Caco-2 (cell line): ENCODE results near the gene CHAC1. TPM values are rescaled to one million over a fixed set of nuclear protein-coding genes. Genes with fewer than 3 reads are reported as not detected.
A peak's percentile ranks its signal among the peaks of the same experiment; 100 is the strongest.

ENCODE experiments used
- BruUV-seq: library from RNA; stranded (reverse); fragments of 400-500 nt; replicated peaks from 2 replicates; lab custom pipeline; 2021; lab: Mats Ljungman, UMichigan
- CTCF ChIA-PET: fragments of 300-600 bp; sonication (Branson Sonifier 250); formaldehyde crosslinking; loops from one replicate; lab custom pipeline; 2022; ENCODE audit warnings: antibody characterized with exemption; lab: Charles Lee
- POLR2A ChIA-PET: fragments of 300-600 bp; sonication (Branson Sonifier 250); formaldehyde crosslinking; loops from one replicate; lab custom pipeline; 2022; ENCODE audit warnings: antibody characterized with exemption; lab: Charles Lee
- DNase-seq, 2 experiments: peaks; one replicate each; pipeline versions ENCODE4 v3.0.0 to v3.0.0-alpha.2; 2020 to 2022
- H3K27me3 ChIP-seq: replicated peaks from 2 replicates; pipeline ENCODE4 v1.6.0; 2011; ENCODE audit warnings: low read length; ENCODE audit not compliant: control insufficient read depth, insufficient read depth
- H3K36me3 ChIP-seq: 2 replicates; pipeline ENCODE4 v1.5.1; 2011; ENCODE audit warnings: low read length; ENCODE audit not compliant: control insufficient read depth, insufficient read depth
- H3K4me1 ChIP-seq: fragments of 250-450 bp; sonication (Bioruptor Pico); 2 replicates; pipeline ENCODE4 v1.5.1; 2020; ENCODE audit warnings: mild to moderate bottlenecking
- H3K4me3 ChIP-seq: 2 replicates; pipeline ENCODE4 v1.5.1; 2011; ENCODE audit warnings: low read depth, mild to moderate bottlenecking, control low read depth, low read length
- H3K9me3 ChIP-seq: fragments of 250-450 bp; sonication (Bioruptor Pico); 2 replicates; pipeline ENCODE4 v1.5.1; 2020; ENCODE audit warnings: mild to moderate bottlenecking, moderate library complexity
- H3K27ac Mint-ChIP-seq: one replicate; pipeline ENCODE4 v1.8.0; 2022; ENCODE audit warnings: mixed read lengths; ENCODE audit not compliant: unreplicated experiment
- H3K27me3 Mint-ChIP-seq: one replicate; pipeline ENCODE4 v1.8.0; 2022; ENCODE audit warnings: mixed read lengths; ENCODE audit not compliant: insufficient read depth, unreplicated experiment
- H3K36me3 Mint-ChIP-seq: one replicate; pipeline ENCODE4 v1.8.0; 2022; ENCODE audit warnings: mild to moderate bottlenecking, mixed read lengths; ENCODE audit not compliant: insufficient read depth, unreplicated experiment
- H3K4me1 Mint-ChIP-seq: one replicate; pipeline ENCODE4 v1.8.0; 2022; ENCODE audit warnings: low read depth, mixed read lengths; ENCODE audit not compliant: unreplicated experiment
- H3K4me3 Mint-ChIP-seq: one replicate; pipeline ENCODE4 v1.8.0; 2022; ENCODE audit warnings: mild to moderate bottlenecking, moderate library complexity, mixed read lengths; ENCODE audit not compliant: unreplicated experiment
- H3K9me3 Mint-ChIP-seq: one replicate; pipeline ENCODE4 v1.8.0; 2022; ENCODE audit warnings: mixed read lengths; ENCODE audit not compliant: unreplicated experiment
- intact Hi-C: fragments of 100-400 bp; cut with micrococcal nuclease; formaldehyde crosslinking; loops from one replicate; pipeline ENCODE4 v1.10.0; 2022; ENCODE audit not compliant: unreplicated experiment
- total RNA-seq: library from RNA; stranded (reverse); gene quantifications from 2 replicates; pipeline ENCODE4 v1.2.3, GENCODE V29; 2022
- TF ChIP-seq, protein P1 (sequence below), 2 experiments: fragments of 200-600 bp in 1 of 2; IDR thresholded peaks; 1 replicate in 1 of 2; 2 replicates in 1 of 2; pipeline versions ENCODE4 v1.5.1 to v1.8.0; 2011 to 2022; ENCODE audit warnings: antibody characterized with exemption in 1 of 2, control low read depth in 1 of 2, inconsistent platforms in 1 of 2, low read depth in 1 of 2, low read length in 1 of 2, mild to moderate bottlenecking in 1 of 2, moderate library complexity in 1 of 2; ENCODE audit not compliant: insufficient read depth in 1 of 2, severe bottlenecking in 1 of 2, unreplicated experiment in 1 of 2

CHAC1 gene
- total RNA-seq, 1 experiment from 2014 or later: 55.8 TPM

DNA sequence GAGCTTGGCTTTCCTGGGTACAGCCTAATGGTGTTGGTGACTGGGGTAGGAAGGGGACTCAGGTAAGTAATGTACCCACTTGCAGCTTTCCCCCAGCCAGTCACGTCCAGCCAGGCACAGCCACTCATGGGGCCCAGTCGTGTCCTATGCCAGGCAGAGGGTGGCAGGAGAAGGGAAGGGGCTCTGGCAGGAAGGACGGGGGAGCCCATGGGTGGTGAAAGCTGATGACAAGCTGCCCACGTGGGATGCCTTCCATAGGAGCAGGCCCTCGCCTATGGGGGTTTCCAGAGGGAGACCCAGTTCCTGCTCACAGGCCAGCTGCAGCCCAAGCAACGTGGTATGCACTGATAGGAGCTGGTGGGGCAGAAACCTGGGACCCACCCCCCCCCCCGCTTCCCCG, 10.7 kb downstream of the CHAC1 start:
- no peak for DNase-seq
- no peaks in the 10 kb centered on the region for H3K4me1 ChIP-seq
- H3K9me3 ChIP-seq: no peaks in the 10 kb centered on the region
- no TSS peak for BruUV-seq
- H3K27me3 ChIP-seq: no peaks in the 10 kb centered on the region
- intact Hi-C loops: no loop called here
- H3K36me3 ChIP-seq: no peaks in the 10 kb centered on the region
- no peaks in the 10 kb centered on the region for H3K27me3 Mint-ChIP-seq
- TF ChIP-seq, protein P1, sequence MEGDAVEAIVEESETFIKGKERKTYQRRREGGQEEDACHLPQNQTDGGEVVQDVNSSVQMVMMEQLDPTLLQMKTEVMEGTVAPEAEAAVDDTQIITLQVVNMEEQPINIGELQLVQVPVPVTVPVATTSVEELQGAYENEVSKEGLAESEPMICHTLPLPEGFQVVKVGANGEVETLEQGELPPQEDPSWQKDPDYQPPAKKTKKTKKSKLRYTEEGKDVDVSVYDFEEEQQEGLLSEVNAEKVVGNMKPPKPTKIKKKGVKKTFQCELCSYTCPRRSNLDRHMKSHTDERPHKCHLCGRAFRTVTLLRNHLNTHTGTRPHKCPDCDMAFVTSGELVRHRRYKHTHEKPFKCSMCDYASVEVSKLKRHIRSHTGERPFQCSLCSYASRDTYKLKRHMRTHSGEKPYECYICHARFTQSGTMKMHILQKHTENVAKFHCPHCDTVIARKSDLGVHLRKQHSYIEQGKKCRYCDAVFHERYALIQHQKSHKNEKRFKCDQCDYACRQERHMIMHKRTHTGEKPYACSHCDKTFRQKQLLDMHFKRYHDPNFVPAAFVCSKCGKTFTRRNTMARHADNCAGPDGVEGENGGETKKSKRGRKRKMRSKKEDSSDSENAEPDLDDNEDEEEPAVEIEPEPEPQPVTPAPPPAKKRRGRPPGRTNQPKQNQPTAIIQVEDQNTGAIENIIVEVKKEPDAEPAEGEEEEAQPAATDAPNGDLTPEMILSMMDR (IDR thresholded peaks at IDR 0.05; ENCODE audit: insufficient read depth in 1 of 2, low read depth in 1 of 2, low read length in 1 of 2, severe bottlenecking in 1 of 2, unreplicated experiment in 1 of 2): no peak
- H3K36me3 Mint-ChIP-seq: peaks cover 11% of the 10 kb centered on the region
- POLR2A ChIA-PET: interaction anchor here (1.9 kb wide), 1 partner anchor 22 kb away, joined by 6 read pairs; no protein-coding TSS in a partner anchor
- H3K4me3 Mint-ChIP-seq: no peak overlapping the region
- H3K9me3 Mint-ChIP-seq: no peaks in the 10 kb centered on the region
- CTCF ChIA-PET: interaction anchor here (2.5 kb wide), 1 partner anchor 22 kb away, joined by 6 read pairs; no protein-coding TSS in a partner anchor
- H3K4me3 ChIP-seq: no peak overlapping the region
- H3K4me1 Mint-ChIP-seq: no peaks in the 10 kb centered on the region
- H3K27ac Mint-ChIP-seq: peak overlapping the region; percentile 66

DNA sequence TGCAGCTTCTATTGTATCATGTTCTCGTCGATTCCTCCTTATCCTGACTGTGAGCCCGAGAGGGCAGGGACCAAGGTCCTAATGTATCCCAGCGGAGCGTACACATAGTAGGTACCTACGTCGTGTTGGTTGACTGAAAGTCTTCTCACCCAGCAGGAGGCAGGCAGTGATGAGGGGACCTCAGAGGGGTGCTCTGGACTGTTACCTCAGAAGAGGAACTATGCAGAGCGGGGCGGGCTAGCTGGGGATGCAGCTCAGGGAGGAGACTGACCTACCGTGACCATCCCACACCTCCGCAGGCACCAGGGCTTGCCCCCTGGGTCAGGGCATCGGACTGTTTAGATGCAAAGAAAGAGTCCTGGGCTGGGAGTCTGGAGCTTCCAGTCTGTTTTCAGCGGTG, 11.4 kb downstream of the CHAC1 start:
- no peaks in the 10 kb centered on the region for H3K27me3 ChIP-seq
- no peaks in the 10 kb centered on the region for H3K4me1 ChIP-seq
- no peaks in the 10 kb centered on the region for H3K4me1 Mint-ChIP-seq
- CTCF ChIA-PET: interaction anchor here (2.5 kb wide), 1 partner anchor 23 kb away, joined by 6 read pairs; no protein-coding TSS in a partner anchor
- POLR2A ChIA-PET: interaction anchor here (0.5 to 1.9 kb wide), 3 partner anchors 12 to 36 kb away, joined by 3 to 6 read pairs (median 3); partner anchors contain the start of genes CHAC1 and DLL4
- no peak overlapping the region for H3K4me3 ChIP-seq
- no peaks in the 10 kb centered on the region for H3K9me3 ChIP-seq
- H3K36me3 ChIP-seq: no peaks in the 10 kb centered on the region
- H3K27ac Mint-ChIP-seq: peak overlapping the region; percentile 66
- H3K9me3 Mint-ChIP-seq: no peaks in the 10 kb centered on the region
- peaks cover 11% of the 10 kb centered on the region for H3K36me3 Mint-ChIP-seq
- DNase-seq: no peak
- TF ChIP-seq, protein P1 (IDR thresholded peaks at IDR 0.05; ENCODE audit: insufficient read depth in 1 of 2, low read depth in 1 of 2, low read length in 1 of 2, severe bottlenecking in 1 of 2, unreplicated experiment in 1 of 2): no peak
- BruUV-seq: no TSS peak
- intact Hi-C loops: no loop called here
- H3K4me3 Mint-ChIP-seq: no peak overlapping the region
- H3K27me3 Mint-ChIP-seq: no peaks in the 10 kb centered on the region

DNA sequence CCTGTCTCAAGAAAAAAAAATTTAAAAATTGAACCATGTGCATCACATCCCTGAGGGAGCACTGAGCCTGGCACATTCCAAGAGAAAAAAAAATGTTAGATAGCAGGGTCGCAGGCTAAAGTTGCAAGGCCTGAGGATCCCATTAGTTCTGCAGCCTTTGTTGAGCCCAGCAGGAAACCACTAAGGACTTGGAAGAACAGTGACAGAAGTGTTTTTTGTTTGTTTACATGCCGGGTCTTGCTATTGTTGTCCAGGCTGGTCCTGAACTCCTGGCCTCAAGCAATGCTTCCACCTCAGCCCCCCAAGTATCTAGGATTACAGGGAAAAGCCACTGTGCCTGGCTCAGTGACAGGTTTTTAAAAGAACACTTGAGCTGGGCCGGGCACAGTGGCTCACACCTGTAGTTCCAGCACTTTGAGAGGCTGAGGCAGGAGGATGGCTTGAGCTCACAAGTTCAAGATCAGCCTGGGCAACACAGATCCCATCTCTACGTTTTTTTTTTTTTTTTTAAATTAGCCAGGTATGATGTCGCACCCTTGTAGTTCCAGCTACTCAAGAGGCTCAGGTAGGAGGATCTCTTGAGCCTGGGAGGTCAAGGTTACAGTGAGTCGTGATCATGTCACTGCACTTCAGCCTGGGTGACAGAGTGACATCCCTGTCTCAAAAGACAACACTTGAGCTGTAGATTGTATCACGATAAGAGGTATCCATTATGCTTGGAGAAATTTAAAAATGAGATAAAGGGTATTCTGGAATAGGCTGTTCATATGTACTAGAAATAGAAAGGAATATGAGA, 15.2 kb downstream of the CHAC1 start:
- Histone ChIP-seq H3K4me3 (no peak overlapping the region), H3K9me3 (no peaks in the 10 kb centered on the region), H3K36me3 (no peaks in the 10 kb centered on the region), H3K27me3 (no peaks in the 10 kb centered on the region), H3K4me1 (0 out of 2 replicates have a peak, but pooled peaks cover 3% of the 10 kb centered on the region)
- POLR2A ChIA-PET: interaction anchor here (0.5 to 1.1 kb wide), 3 partner anchors 35 to 146 kb away, joined by 3 to 10 read pairs (median 4); no protein-coding TSS in a partner anchor
- Mint-ChIP-seq H3K36me3 (peaks cover 8% of the 10 kb centered on the region), H3K27ac (no peak overlapping the region), H3K27me3 (no peaks in the 10 kb centered on the region), H3K4me3 (no peak overlapping the region), H3K4me1 (peaks cover 9% of the 10 kb centered on the region), H3K9me3 (no peaks in the 10 kb centered on the region)
- DNase-seq: no peak
- no TSS peak for BruUV-seq
- intact Hi-C loops: no loop called here
- CTCF ChIA-PET: interaction anchor here (0.7 to 0.8 kb wide), 3 partner anchors 22 to 255 kb away, joined by 3 to 4 read pairs (median 4); no protein-coding TSS in a partner anchor
- TF ChIP-seq, protein P1 (IDR thresholded peaks at IDR 0.05; ENCODE audit: insufficient read depth in 1 of 2, low read depth in 1 of 2, low read length in 1 of 2, severe bottlenecking in 1 of 2, unreplicated experiment in 1 of 2): no peak
